Measurements from ENCODE around the gene BTG2. TPM values are rescaled to one million over a fixed set of nuclear protein-coding genes. Genes with fewer than 3 reads are reported as not detected.

BTG2 gene
- total RNA-seq, 1 experiment from 2014 or later = 24.2 TPM

- POLR2A ChIA-PET = no interaction called here
Measured at GRCh38 chr1:203349166-203349565, 43.8 kb downstream of the BTG2 start.

More at GRCh38 chr1:203349166-203349565, 43.8 kb downstream of the BTG2 start:
- no TSS peak for BruUV-seq (replicated peaks)
- intact Hi-C loops (cut with micrococcal nuclease) = no loop called here
- Histone ChIP-seq H3K79me2 (ENCODE audit: insufficient read depth, low read length) (no peaks in the 10 kb centered on the region), H3K4me3 (replicated peaks in 1 of 2; ENCODE audit: low read depth in 1 of 2, low read length in 2 of 2) (no peak overlapping the region), H3K27ac (ENCODE audit: low read depth, low read length) (no peak overlapping the region), H3K9me3 (ENCODE audit: control insufficient read depth in 1 of 2, insufficient read depth in 1 of 2, low read depth in 1 of 2, low read length in 2 of 2) (no peaks in the 10 kb centered on the region), H3K9ac (ENCODE audit: low read length) (no peak overlapping the region), H3K4me2 (ENCODE audit: low read length) (no peak overlapping the region), H3K9me2 (ENCODE audit: insufficient read depth) (no peaks in the 10 kb centered on the region), H2AFZ (ENCODE audit: low read depth, low read length, poor library complexity, severe bottlenecking) (no peak overlapping the region), H3K4me1 (ENCODE audit: control insufficient read depth in 1 of 2, insufficient read depth in 2 of 2, low read length in 2 of 2) (no peaks in the 10 kb centered on the region; a peak in 1 of 4 replicates), H3K36me3 (ENCODE audit: control insufficient read depth in 1 of 2, insufficient read depth in 2 of 2, low read length in 2 of 2) (no peaks in the 10 kb centered on the region), H4K20me1 (ENCODE audit: insufficient read depth) (no peaks in the 10 kb centered on the region), H3K27me3 (ENCODE audit: insufficient read depth, low read length) (peaks cover 4% of the 10 kb centered on the region; the same call in 1 of the 2 replicates)
- RAD21 ChIA-PET (ENCODE audit: low non-redundant PET in 1 of 2, low total read pairs in 2 of 2, uncharacterized antibody in 2 of 2, unreplicated experiment in 2 of 2) = interaction anchor here in 1 of 2 experiments (0.5 kb wide), 1 partner anchor 139 kb away, joined by 3 read pairs; no protein-coding TSS in a partner anchor
- CTCF ChIA-PET = no interaction called here
- no peak for ATAC-seq
- no peak for DNase-seq (ENCODE audit: low read depth, low spot score)
- no peak for TF ChIP-seq FOSL1 (IDR thresholded peaks at IDR 0.05; ENCODE audit: low read depth)
- TF ChIP-seq MAX (IDR thresholded peaks at IDR 0.05) = no peak
- TF ChIP-seq CTCF (IDR thresholded peaks at IDR 0.05 in 2 of 3, conservative IDR thresholded peaks at IDR 0.05 in 1 of 3; ENCODE audit: borderline replicate concordance in 1 of 3, insufficient read depth in 1 of 3, low read depth in 2 of 3, low read length in 2 of 3) = no peak
- no peak for TF ChIP-seq JUND (IDR thresholded peaks at IDR 0.05)
- TF ChIP-seq CBX3 (IDR thresholded peaks at IDR 0.05; ENCODE audit: low read depth) = no peak
- TF ChIP-seq ZBTB33 (IDR thresholded peaks at IDR 0.05; ENCODE audit: extremely low read depth, insufficient replicate concordance, low read length) = no peak
- no peak for TF ChIP-seq ATF3 (IDR thresholded peaks at IDR 0.05)
- TF ChIP-seq ZNF274 (IDR thresholded peaks at IDR 0.05; ENCODE audit: low read depth, low read length) = no peak
